Subcutaneous abdominal adipose tissue (tissue), 5 donors: ENCODE measurements around the gene MOK.
A peak's percentile ranks its signal among the peaks of the same experiment; 100 is the strongest.

ENCODE experiments used
- H3K27ac ChIP-seq: one replicate; pipeline ENCODE4 v1.7.0; 2013; ENCODE audit warnings: low read depth, mild to moderate bottlenecking, inconsistent platforms, low read length, moderate library complexity
- H3K27me3 ChIP-seq, 5 donors: one replicate each; pipeline ENCODE4 v1.7.0; 2013; ENCODE audit warnings: low read length in 5 of 5, inconsistent platforms in 1 of 5; ENCODE audit not compliant: control insufficient read depth in 5 of 5, insufficient read depth in 4 of 5
- H3K36me3 ChIP-seq, 5 donors: one replicate each; pipeline ENCODE4 v1.7.0; 2013; ENCODE audit warnings: low read length in 5 of 5; ENCODE audit not compliant: control insufficient read depth in 5 of 5, insufficient read depth in 5 of 5
- H3K4me1 ChIP-seq, 5 donors: one replicate each; pipeline ENCODE4 v1.7.0; 2013; ENCODE audit warnings: low read length in 5 of 5, mild to moderate bottlenecking in 3 of 5, moderate library complexity in 1 of 5; ENCODE audit not compliant: control insufficient read depth in 5 of 5, insufficient read depth in 5 of 5
- H3K4me3 ChIP-seq, 5 donors: one replicate each; pipeline ENCODE4 v1.7.0; 2013; ENCODE audit warnings: low read length in 5 of 5, low read depth in 1 of 5
- H3K9ac ChIP-seq, 5 donors: one replicate each; pipeline ENCODE4 v1.7.0; 2013; ENCODE audit warnings: low read length in 5 of 5, mild to moderate bottlenecking in 4 of 5, moderate library complexity in 3 of 5
- H3K9me3 ChIP-seq, 5 donors: one replicate each; pipeline ENCODE4 v1.7.0; 2013; ENCODE audit warnings: low read length in 5 of 5; ENCODE audit not compliant: control insufficient read depth in 5 of 5
- donor health status: healthy.
- donor health status: healthy.
- donor health status: healthy.
- donor health status: healthy.
- donor health status: healthy.

MOK gene

GRCh38 chr14:102239231-102239630, 65.7 kb downstream of the MOK start:
- no peaks in the 10 kb centered on the region for H3K36me3 ChIP-seq
- no peak overlapping the region for H3K4me3 ChIP-seq
- H3K4me1 ChIP-seq = peaks cover 0 to 15% (median 11%) of the 10 kb centered on the region in 5 donors
- no peaks in the 10 kb centered on the region for H3K27me3 ChIP-seq
- H3K9ac ChIP-seq = no peak overlapping the region
- no peak overlapping the region for H3K27ac ChIP-seq
- no peaks in the 10 kb centered on the region for H3K9me3 ChIP-seq

- H3K4me1 ChIP-seq = peaks cover 0 to 15% (median 11%) of the 10 kb centered on the region in 5 donors
- no peaks in the 10 kb centered on the region for H3K27me3 ChIP-seq
- no peaks in the 10 kb centered on the region for H3K36me3 ChIP-seq
- no peak overlapping the region for H3K4me3 ChIP-seq
- H3K9ac ChIP-seq = no peak overlapping the region
- H3K27ac ChIP-seq = no peak overlapping the region
- no peaks in the 10 kb centered on the region for H3K9me3 ChIP-seq
These were observed 66.2 kb downstream of the MOK start for GRCh38 chr14:102238766-102239165.

GRCh38 chr14:102238131-102238530, 66.8 kb downstream of the MOK start:
- Histone ChIP-seq H3K4me3 (no peak overlapping the region), H3K9me3 (no peaks in the 10 kb centered on the region), H3K27ac (no peak overlapping the region), H3K9ac (no peak overlapping the region), H3K27me3 (no peaks in the 10 kb centered on the region), H3K4me1 (peaks cover 0 to 15% (median 11%) of the 10 kb centered on the region in 5 donors), H3K36me3 (peaks cover 0 to 4% (median 2%) of the 10 kb centered on the region in 5 donors)

- no peak overlapping the region for H3K4me3 ChIP-seq
- H3K9me3 ChIP-seq = no peaks in the 10 kb centered on the region
- H3K9ac ChIP-seq = peak overlapping the region in 1 of 5 donors; percentile 8
- H3K27me3 ChIP-seq = no peaks in the 10 kb centered on the region
- no peak overlapping the region for H3K27ac ChIP-seq
- peaks cover 0 to 18% (median 12%) of the 10 kb centered on the region in 5 donors for H3K36me3 ChIP-seq
- H3K4me1 ChIP-seq = peaks cover 0 to 15% (median 11%) of the 10 kb centered on the region in 5 donors
These were observed 68.9 kb downstream of the MOK start for GRCh38 chr14:102236026-102236425.

- Histone ChIP-seq H3K27ac (no peak overlapping the region), H3K9me3 (no peaks in the 10 kb centered on the region), H3K4me3 (peak overlapping the region; percentile 43 to 57 (median 54)), H3K4me1 (peaks cover 0 to 15% (median 11%) of the 10 kb centered on the region in 5 donors), H3K9ac (peak overlapping the region in 3 of 5 donors; percentile 8 to 44 (median 43)), H3K27me3 (no peaks in the 10 kb centered on the region), H3K36me3 (peaks cover 0 to 24% (median 14%) of the 10 kb centered on the region in 5 donors)
These were observed 69.6 kb downstream of the MOK start for GRCh38 chr14:102235275-102235897.

- Histone ChIP-seq H3K27me3 (no peaks in the 10 kb centered on the region), H3K4me1 (peaks cover 0 to 15% (median 11%) of the 10 kb centered on the region in 5 donors), H3K36me3 (peaks cover 0 to 25% (median 14%) of the 10 kb centered on the region in 5 donors), H3K27ac (no peak overlapping the region), H3K9me3 (no peaks in the 10 kb centered on the region), H3K9ac (peak overlapping the region in 3 of 5 donors; percentile 10 to 44 (median 43)), H3K4me3 (peak overlapping the region; percentile 43 to 57 (median 54))
These were observed 70.4 kb downstream of the MOK start for GRCh38 chr14:102234331-102235264.

- H3K9me3 ChIP-seq = no peaks in the 10 kb centered on the region
- H3K4me1 ChIP-seq = peaks cover 0 to 15% (median 11%) of the 10 kb centered on the region in 5 donors
- H3K36me3 ChIP-seq = peaks cover 0 to 28% (median 14%) of the 10 kb centered on the region in 5 donors
- no peak overlapping the region for H3K9ac ChIP-seq
- no peaks in the 10 kb centered on the region for H3K27me3 ChIP-seq
- H3K4me3 ChIP-seq = no peak overlapping the region
- H3K27ac ChIP-seq = no peak overlapping the region
These were observed 71.9 kb downstream of the MOK start for GRCh38 chr14:102233081-102233480.

GRCh38 chr14:102232348-102232625, 72.7 kb downstream of the MOK start:
- Histone ChIP-seq H3K9ac (no peak overlapping the region), H3K9me3 (no peaks in the 10 kb centered on the region), H3K4me1 (peaks cover 0 to 21% (median 15%) of the 10 kb centered on the region in 5 donors), H3K27ac (no peak overlapping the region), H3K4me3 (no peak overlapping the region), H3K36me3 (peaks cover 0 to 28% (median 14%) of the 10 kb centered on the region in 5 donors), H3K27me3 (no peaks in the 10 kb centered on the region)

- Histone ChIP-seq H3K36me3 (peaks cover 0 to 28% (median 14%) of the 10 kb centered on the region in 5 donors), H3K27me3 (no peaks in the 10 kb centered on the region), H3K9me3 (no peaks in the 10 kb centered on the region), H3K4me1 (peaks cover 0 to 27% (median 21%) of the 10 kb centered on the region in 5 donors), H3K4me3 (no peak overlapping the region), H3K27ac (no peak overlapping the region), H3K9ac (no peak overlapping the region)
These were observed 73.3 kb downstream of the MOK start for GRCh38 chr14:102231476-102232347.
